SK-N-MC (cell line): Measurements from ENCODE around the gene NTNG1.

ENCODE experiments used
- DNase-seq: peaks from one replicate; pipeline ENCODE4 v3.0.0-alpha.2; 2011; ENCODE audit warnings: low read depth, low spot score
- H3K27ac ChIP-seq: fragments of 200-600 bp; sonication (generic); 2 replicates; pipeline ENCODE4 v1.5.1; 2016; ENCODE audit warnings: mixed run types
- H3K36me3 ChIP-seq: fragments of 200-600 bp; sonication (generic); 2 replicates; pipeline ENCODE4 v1.6.1; 2017; ENCODE audit warnings: antibody characterized with exemption, low read length, mixed read lengths; ENCODE audit not compliant: insufficient read depth
- H3K4me3 ChIP-seq: fragments of 200-600 bp; sonication (generic); 2 replicates; pipeline ENCODE4 v1.5.1; 2016
- H3K9ac ChIP-seq: fragments of 200-600 bp; sonication (generic); 2 replicates; pipeline ENCODE4 v1.8.0; 2017; ENCODE audit warnings: mixed run types, mixed read lengths; ENCODE audit not compliant: insufficient read length
- H3K9me3 ChIP-seq: fragments of 200-600 bp; sonication (generic); 2 replicates; pipeline ENCODE4 v1.6.1; 2017; ENCODE audit warnings: low read depth, mild to moderate bottlenecking, antibody characterized with exemption, low read length, moderate library complexity, mixed read lengths
- EZH2 ChIP-seq: fragments of 200-600 bp; sonication (generic); IDR thresholded peaks from one replicate; pipeline ENCODE4 v1.6.1; 2017; ENCODE audit warnings: antibody characterized with exemption
- FOXP2 ChIP-seq: optimal IDR thresholded peaks from 2 replicates; pipeline ENCODE3; 2011; ENCODE audit warnings: mild to moderate bottlenecking, moderate library complexity; ENCODE audit not compliant: insufficient read depth; ENCODE audit errors: extremely low read length, control extremely low read depth
- POLR2AphosphoS5 ChIP-seq: IDR thresholded peaks from 2 replicates; pipeline ENCODE4 v1.6.1; 2012; ENCODE audit warnings: mild to moderate bottlenecking, low read depth, low read length, borderline replicate concordance

Gene NTNG1

GRCh38 chr1:107483949-107484348, 343.1 kb downstream of the NTNG1 start:
- no peak for TF ChIP-seq EZH2
- TF ChIP-seq FOXP2 = no peak
- TF ChIP-seq POLR2AphosphoS5 = no peak
- no peak overlapping the region for H3K9ac ChIP-seq
- H3K9me3 ChIP-seq = no peaks in the 10 kb centered on the region
- DNase-seq = no peak
- no peaks in the 10 kb centered on the region for H3K36me3 ChIP-seq
- H3K27ac ChIP-seq = no peak overlapping the region
- no peak overlapping the region for H3K4me3 ChIP-seq

- H3K9ac ChIP-seq = no peak overlapping the region
- H3K36me3 ChIP-seq = no peaks in the 10 kb centered on the region
- no peaks in the 10 kb centered on the region for H3K9me3 ChIP-seq
- TF ChIP-seq POLR2AphosphoS5 = no peak
- no peak for TF ChIP-seq FOXP2
- no peak for TF ChIP-seq EZH2
- no peak overlapping the region for H3K4me3 ChIP-seq
- no peak for DNase-seq
- H3K27ac ChIP-seq = no peak overlapping the region
Observed at GRCh38 chr1:107486349-107486748, 345.5 kb downstream of the NTNG1 start.

GRCh38 chr1:107487506-107487905, 346.7 kb downstream of the NTNG1 start:
- Histone ChIP-seq H3K36me3 (no peaks in the 10 kb centered on the region), H3K4me3 (no peak overlapping the region), H3K27ac (no peak overlapping the region), H3K9me3 (no peaks in the 10 kb centered on the region), H3K9ac (no peak overlapping the region)
- no peak for TF ChIP-seq EZH2
- TF ChIP-seq FOXP2 = no peak
- no peak for TF ChIP-seq POLR2AphosphoS5
- DNase-seq = no peak

DNA sequence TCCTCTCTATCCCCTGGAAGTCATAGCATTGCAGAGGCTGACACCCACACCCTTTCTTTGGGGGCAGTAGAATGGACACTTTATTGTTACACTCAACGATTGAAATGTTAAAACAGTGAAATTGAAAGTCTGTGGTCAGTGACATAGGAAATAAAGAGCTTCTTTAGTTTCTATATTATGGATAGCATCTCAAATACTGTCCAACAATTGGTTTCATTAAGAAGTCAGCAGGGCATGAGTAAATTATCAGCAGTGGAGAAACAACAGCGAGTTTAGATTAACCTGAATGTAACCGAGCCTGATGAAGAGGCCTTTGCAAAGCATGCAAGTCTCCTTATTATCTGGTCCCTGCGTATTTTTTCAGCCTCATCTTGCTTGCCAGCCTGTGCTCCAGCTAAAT, 350.7 kb downstream of the NTNG1 start:
- no peak for DNase-seq
- Histone ChIP-seq H3K9me3 (no peaks in the 10 kb centered on the region), H3K9ac (no peak overlapping the region), H3K27ac (no peak overlapping the region), H3K4me3 (no peak overlapping the region), H3K36me3 (no peaks in the 10 kb centered on the region)
- TF ChIP-seq POLR2AphosphoS5 = no peak
- TF ChIP-seq FOXP2 = no peak
- no peak for TF ChIP-seq EZH2

- Histone ChIP-seq H3K9me3 (no peaks in the 10 kb centered on the region), H3K4me3 (no peak overlapping the region), H3K36me3 (no peaks in the 10 kb centered on the region), H3K9ac (no peak overlapping the region), H3K27ac (no peak overlapping the region)
- no peak for DNase-seq
- no peak for TF ChIP-seq POLR2AphosphoS5
- TF ChIP-seq EZH2 = no peak
- TF ChIP-seq FOXP2 = no peak
Observed at GRCh38 chr1:107493111-107493716, 352.4 kb downstream of the NTNG1 start.

DNA sequence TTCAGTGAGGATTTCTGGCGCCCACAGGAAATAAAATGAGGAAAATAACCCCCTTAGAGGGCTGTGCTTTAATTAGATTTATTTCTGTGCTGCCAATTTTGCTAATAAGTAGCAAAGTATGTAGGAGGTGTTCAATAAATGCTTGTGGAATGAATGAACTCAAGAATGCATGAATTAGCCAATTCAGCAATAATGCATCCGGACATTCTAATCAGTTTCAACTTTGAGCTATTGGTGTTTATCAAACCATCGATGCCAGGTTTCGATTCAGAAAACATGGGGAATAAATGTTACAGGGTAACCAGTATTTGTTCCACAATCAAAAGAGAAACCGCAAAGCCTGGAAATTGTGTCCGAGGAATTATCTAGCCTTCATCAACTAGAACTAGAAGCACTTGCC, 353.2 kb downstream of the NTNG1 start:
- Histone ChIP-seq H3K9ac (no peak overlapping the region), H3K4me3 (no peak overlapping the region), H3K27ac (no peak overlapping the region), H3K9me3 (no peaks in the 10 kb centered on the region), H3K36me3 (no peaks in the 10 kb centered on the region)
- DNase-seq = no peak
- TF ChIP-seq POLR2AphosphoS5 = no peak

DNA sequence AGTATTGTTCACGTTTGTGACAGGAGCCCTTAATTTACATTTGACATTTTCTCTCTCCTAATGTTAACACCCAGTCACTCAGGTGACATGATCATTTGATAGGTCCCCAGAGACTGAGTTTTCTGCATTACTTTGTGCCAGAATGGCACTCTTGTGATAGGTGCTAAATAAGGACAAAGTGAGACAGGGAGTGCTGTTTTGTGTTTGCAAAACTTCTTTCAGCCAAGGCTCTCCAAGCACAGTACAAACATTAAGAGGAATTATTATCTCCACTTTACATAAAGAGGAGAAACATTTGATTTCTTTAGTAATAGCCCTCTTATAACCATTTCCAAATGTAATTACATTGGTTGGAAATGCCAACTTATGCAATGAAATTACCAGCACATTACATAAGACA, 355.2 kb downstream of the NTNG1 start:
- H3K9me3 ChIP-seq = no peaks in the 10 kb centered on the region
- H3K36me3 ChIP-seq = no peaks in the 10 kb centered on the region
- no peak overlapping the region for H3K4me3 ChIP-seq
- H3K9ac ChIP-seq = no peak overlapping the region
- DNase-seq = no peak
- no peak overlapping the region for H3K27ac ChIP-seq
- TF ChIP-seq FOXP2 (no peak), POLR2AphosphoS5 (no peak), EZH2 (no peak)

DNA sequence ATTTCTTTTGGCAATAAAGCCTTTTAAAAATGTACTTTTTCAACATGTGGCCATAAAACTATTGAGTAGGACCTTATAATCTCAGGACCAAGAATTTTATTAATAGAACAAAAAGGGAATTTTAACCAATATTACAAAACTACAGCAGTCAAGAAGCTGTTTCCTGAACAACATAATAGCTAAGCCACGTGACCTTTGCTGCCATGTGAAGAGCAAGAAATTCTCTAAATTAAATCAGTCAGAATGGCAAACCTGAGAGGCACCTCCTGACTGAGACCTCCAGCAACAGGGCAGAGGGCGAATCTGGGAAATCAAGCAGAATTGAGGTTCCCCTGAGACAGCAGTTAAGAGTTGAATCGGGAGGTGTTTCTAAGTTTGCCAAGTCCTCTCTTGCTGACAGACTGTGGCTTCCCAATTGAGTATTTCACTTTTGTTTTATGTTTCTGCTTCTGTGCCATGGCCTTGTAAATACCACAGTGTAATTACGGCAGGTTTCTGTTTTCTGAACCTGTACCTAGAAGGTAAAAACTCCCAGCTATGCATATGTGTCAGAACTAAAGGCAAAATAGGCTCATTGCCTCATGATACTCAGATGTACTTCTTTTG, 358.4 kb downstream of the NTNG1 start:
- Histone ChIP-seq H3K27ac (no peak overlapping the region), H3K9me3 (no peaks in the 10 kb centered on the region), H3K9ac (no peak overlapping the region), H3K36me3 (no peaks in the 10 kb centered on the region), H3K4me3 (no peak overlapping the region)
- DNase-seq = no peak
- TF ChIP-seq FOXP2 = no peak
- no peak for TF ChIP-seq EZH2
- TF ChIP-seq POLR2AphosphoS5 = no peak

GRCh38 chr1:107501081-107501605, 360.3 kb downstream of the NTNG1 start:
- Histone ChIP-seq H3K9me3 (no peaks in the 10 kb centered on the region), H3K27ac (no peak overlapping the region), H3K36me3 (no peaks in the 10 kb centered on the region), H3K9ac (no peak overlapping the region), H3K4me3 (no peak overlapping the region)
- DNase-seq = no peak
- TF ChIP-seq EZH2 (no peak), FOXP2 (no peak), POLR2AphosphoS5 (no peak)
